Raji (cell line): ENCODE results near the gene ABL1.

ENCODE experiments used
- POLR2A ChIP-seq: IDR thresholded peaks from 2 replicates; pipeline ENCODE4 v1.6.1; 2011; ENCODE audit warnings: low read depth, low read length, control low read depth; ENCODE audit not compliant: insufficient read depth

Gene ABL1

GRCh38 chr9:130872912-130873503 lies 38.0 kb downstream of the ABL1 start:
- TF ChIP-seq POLR2A, result no peak

GRCh38 chr9:130873966-130874365 lies 38.9 kb downstream of the ABL1 start:
- TF ChIP-seq POLR2A, result no peak

GRCh38 chr9:130874783-130875182 lies 39.7 kb downstream of the ABL1 start:
- no peak for TF ChIP-seq POLR2A

- no peak for TF ChIP-seq POLR2A
Observed at GRCh38 chr9:130877300-130877699, 42.2 kb downstream of the ABL1 start.

- no peak for TF ChIP-seq POLR2A
Observed at GRCh38 chr9:130878295-130878694, 43.2 kb downstream of the ABL1 start.

- TF ChIP-seq POLR2A, result no peak
Observed at GRCh38 chr9:130879863-130880411, 44.9 kb downstream of the ABL1 start.

GRCh38 chr9:130880599-130881220 lies 45.7 kb downstream of the ABL1 start:
- TF ChIP-seq POLR2A, result no peak

- TF ChIP-seq POLR2A, result no peak
Observed at GRCh38 chr9:130881516-130881915, 46.5 kb downstream of the ABL1 start.

- no peak for TF ChIP-seq POLR2A
Observed at GRCh38 chr9:130882696-130883225, 47.7 kb downstream of the ABL1 start.

GRCh38 chr9:130883479-130883878 lies 48.4 kb downstream of the ABL1 start:
- no peak for TF ChIP-seq POLR2A

- TF ChIP-seq POLR2A, result no peak
Observed at GRCh38 chr9:130884111-130884531, 49.1 kb downstream of the ABL1 start.

GRCh38 chr9:130884542-130885483 lies 49.8 kb downstream of the ABL1 start:
- no peak for TF ChIP-seq POLR2A

- TF ChIP-seq POLR2A, result no peak
Observed at GRCh38 chr9:130885484-130886375, 50.7 kb downstream of the ABL1 start.

GRCh38 chr9:130886981-130887380 lies 51.9 kb downstream of the ABL1 start:
- no peak for TF ChIP-seq POLR2A
